GM12878 (cell line): ENCODE data around the gene MBNL1. TPM values are rescaled to one million over a fixed set of nuclear protein-coding genes. Genes with fewer than 3 reads are reported as not detected.

Experiments used
- ATAC-seq: fragments of 200-7000 bp; cut with Tn5 transposase; 3 replicates; pipeline ENCODE4 v1.9.1; 2020; ENCODE audit warnings: mild to moderate bottlenecking, moderate library complexity
- BruUV-seq: library from RNA; stranded (reverse); fragments of 400-500 nt; replicated peaks from 2 replicates; lab custom pipeline; 2021; lab: Mats Ljungman, UMichigan
- CTCF ChIA-PET: fragments of 300-600 bp; sonication (Branson Sonifier 250); formaldehyde crosslinking; extraction: SDS; loops from one replicate; lab custom pipeline; 2021; ENCODE audit warnings: inconsistent platforms; lab: Yijun Ruan, JAX
- POLR2A ChIA-PET: fragments of 350-600 bp; formaldehyde crosslinking; extraction: SDS; loops from one replicate; lab custom pipeline; 2021; ENCODE audit warnings: inconsistent platforms; lab: Charles Lee
- RAD21 ChIA-PET: fragments of 300-600 bp; sonication (Branson Sonifier 250); formaldehyde crosslinking; loops from one replicate; lab custom pipeline; 2023; ENCODE audit warnings: antibody characterized with exemption; ENCODE audit not compliant: unreplicated experiment; lab: Charles Lee
- SMC1A ChIA-PET: fragments of 300-600 bp; sonication (Branson Sonifier 250); formaldehyde crosslinking; loops from one replicate; lab custom pipeline; 2023; ENCODE audit not compliant: unreplicated experiment, uncharacterized antibody; lab: Charles Lee
- DNase-seq: peaks from one replicate; pipeline ENCODE4 v3.0.0-alpha.2; 2011; ENCODE audit warnings: low read depth, low spot score
- FAIRE-seq: peaks from 3 replicates; lab custom pipeline; 2011; peaks lifted over from hg19 to GRCh38; lab: Jason Lieb, UNC
- H2AFZ ChIP-seq: 2 replicates; pipeline ENCODE4 v1.6.0; 2011; ENCODE audit warnings: low read depth, low read length, control low read depth; ENCODE audit not compliant: control insufficient read depth
- H3K27ac ChIP-seq: 2 replicates; pipeline ENCODE4 v1.5.1; 2011; ENCODE audit warnings: control low read depth; ENCODE audit not compliant: control insufficient read depth, insufficient read depth
- H3K27me3 ChIP-seq, 2 experiments: replicated peaks in 1 of 2; 2 replicates each; pipeline versions ENCODE4 v1.6.0 to v1.6.1; 2011; ENCODE audit warnings: low read length in 1 of 2; ENCODE audit not compliant: control insufficient read depth in 2 of 2, insufficient read depth in 2 of 2
- H3K36me3 ChIP-seq, 2 experiments: 2 replicates each; pipeline ENCODE4 v1.5.1; 2011; ENCODE audit warnings: low read length in 1 of 2; ENCODE audit not compliant: control insufficient read depth in 2 of 2, insufficient read depth in 2 of 2
- H3K4me1 ChIP-seq: 2 replicates; pipeline ENCODE4 v1.6.1; 2011; ENCODE audit warnings: mild to moderate bottlenecking, low read length, moderate library complexity, mixed read lengths; ENCODE audit not compliant: control insufficient read depth, insufficient read depth
- H3K4me2 ChIP-seq: 2 replicates; pipeline ENCODE4 v1.6.0; 2011; ENCODE audit warnings: control low read depth; ENCODE audit not compliant: control insufficient read depth, insufficient read depth
- H3K4me3 ChIP-seq: fragments of 200-600 bp; sonication (generic); 2 replicates; pipeline ENCODE4 v1.5.1; 2016
- H3K79me2 ChIP-seq: 2 replicates; pipeline ENCODE4 v1.6.0; 2011; ENCODE audit warnings: low read length; ENCODE audit not compliant: control insufficient read depth, insufficient read depth
- H3K9ac ChIP-seq: 2 replicates; pipeline ENCODE4 v1.8.0; 2011; ENCODE audit warnings: low read length, control low read depth, mixed read lengths; ENCODE audit not compliant: control insufficient read depth, insufficient read depth
- H3K9me3 ChIP-seq: replicated peaks from 3 replicates; pipeline ENCODE4 v1.5.1; 2011; ENCODE audit warnings: mild to moderate bottlenecking, low read length; ENCODE audit not compliant: control insufficient read depth, insufficient read depth
- H4K20me1 ChIP-seq: 2 replicates; pipeline ENCODE4 v1.6.0; 2011; ENCODE audit not compliant: control insufficient read depth, insufficient read depth
- ATF2 ChIP-seq: IDR thresholded peaks from 2 replicates; pipeline ENCODE4 v1.6.1; 2012; ENCODE audit warnings: low read length, inconsistent platforms
- ATF7 ChIP-seq: fragments of 450-650 bp; IDR thresholded peaks from 2 replicates; pipeline ENCODE4 v1.6.1; 2016; ENCODE audit warnings: low read depth, mild to moderate bottlenecking
- BHLHE40 ChIP-seq, 2 experiments: fragments of 450-650 bp in 1 of 2; IDR thresholded peaks; 2 replicates each; pipeline ENCODE4 v1.6.1; 2011 to 2017; ENCODE audit warnings: low read depth in 2 of 2, borderline replicate concordance in 1 of 2, improper control_type of control experiment in 1 of 2, low read length in 1 of 2, mild to moderate bottlenecking in 1 of 2
- CBFB ChIP-seq: IDR thresholded peaks from 2 replicates; pipeline ENCODE4 v1.6.1; 2016; ENCODE audit warnings: antibody characterized with exemption, low read depth
- CUX1 ChIP-seq: IDR thresholded peaks from 2 replicates; pipeline ENCODE4 v1.6.1; 2012; ENCODE audit warnings: improper control_type of control experiment, low read depth, low read length; ENCODE audit not compliant: insufficient replicate concordance
- GABPA ChIP-seq: IDR thresholded peaks from 2 replicates; pipeline ENCODE4 v1.6.1; 2014; ENCODE audit warnings: antibody characterized with exemption, low read depth, mild to moderate bottlenecking, inconsistent platforms
- IRF4 ChIP-seq: IDR thresholded peaks from 2 replicates; pipeline ENCODE4 v1.6.1; 2011; ENCODE audit warnings: low read depth, low read length
- MEF2A ChIP-seq: IDR thresholded peaks from 2 replicates; pipeline ENCODE4 v1.6.1; 2011; ENCODE audit warnings: low read depth, mild to moderate bottlenecking, low read length, moderate library complexity; ENCODE audit not compliant: insufficient read depth
- MEF2B ChIP-seq: fragments of 450-650 bp; IDR thresholded peaks from 2 replicates; pipeline ENCODE4 v1.6.1; 2018; ENCODE audit warnings: mild to moderate bottlenecking, moderate library complexity; ENCODE audit not compliant: partially characterized antibody, poor library complexity, severe bottlenecking
- NFYB ChIP-seq: IDR thresholded peaks from 2 replicates; pipeline ENCODE4 v1.6.1; 2011; ENCODE audit warnings: low read depth, mild to moderate bottlenecking, low read length, improper control_type of control experiment, moderate library complexity; ENCODE audit not compliant: insufficient read depth
- PAX5 ChIP-seq: IDR thresholded peaks from 2 replicates; pipeline ENCODE4 v1.6.1; 2011; ENCODE audit warnings: low read depth, low read length, borderline replicate concordance
- PAX8 ChIP-seq: fragments of 450-650 bp; IDR thresholded peaks from 2 replicates; pipeline ENCODE4 v1.6.1; 2017; ENCODE audit warnings: mild to moderate bottlenecking, moderate library complexity
- PML ChIP-seq: IDR thresholded peaks from 2 replicates; pipeline ENCODE4 v1.6.1; 2012; ENCODE audit warnings: low read length, inconsistent platforms
- SIN3A ChIP-seq: IDR thresholded peaks from 2 replicates; pipeline ENCODE4 v1.6.1; 2012; ENCODE audit warnings: low read depth, low read length, improper control_type of control experiment
- STAT3 ChIP-seq: IDR thresholded peaks from 2 replicates; pipeline ENCODE4 v1.6.1; 2011; ENCODE audit warnings: low read depth, low read length, improper control_type of control experiment
- YY1 ChIP-seq: IDR thresholded peaks from 2 replicates; pipeline ENCODE4 v1.6.1; 2011; ENCODE audit warnings: low read depth, mild to moderate bottlenecking, low read length
- ZNF24 ChIP-seq: fragments of 450-650 bp; IDR thresholded peaks from 2 replicates; pipeline ENCODE4 v1.6.1; 2017; ENCODE audit warnings: antibody characterized with exemption, mild to moderate bottlenecking
- WGBS: methylation state at CpG from one replicate; pipeline ENCODE4 v1.1.6; 2016; ENCODE audit warnings: low lambda C conversion rate; ENCODE audit not compliant: insufficient replicate concordance, insufficient coverage; ENCODE audit errors: missing lambda C conversion rate; 5-methylcytosine and 5-hydroxymethylcytosine counted together
- in situ Hi-C: fragments of 300-500 bp; cut with MboI; formaldehyde crosslinking; loops from 9 replicates; pipeline ENCODE4 v1.14.3; 2018; ENCODE audit warnings: mixed read lengths
- intact Hi-C: fragments of 100-400 bp; cut with micrococcal nuclease; formaldehyde crosslinking; loops from one replicate; pipeline ENCODE4 v1.14.2; 2022; ENCODE audit not compliant: unreplicated experiment
- polyA plus RNA-seq, 11 experiments: library from polyadenylated mRNA; depleted of rRNA in 4 of 11; unstranded in 6 of 11; stranded (reverse) in 5 of 11; fragments of >200 nt; fragmentation: Nextera tagmentation in 4 of 11; fragmentation: Illumina TruSeq in 1 of 11; extraction: Ambion mirVana in 4 of 11; extraction: Trizol in 1 of 11; gene quantifications; 1 replicate in 1 of 11; 2 replicates in 10 of 11; pipeline versions ENCODE4 v1.2.1 to v1.2.3, GENCODE V29; 2011 to 2016; ENCODE audit warnings: inconsistent platforms in 2 of 11, missing spikeins in 2 of 11, low read depth in 1 of 11
- total RNA-seq, 4 experiments: library from RNA; depleted of rRNA in 3 of 4; stranded (reverse); fragments of >200 nt in 3 of 4; fragmentation: Illumina TruSeq in 1 of 4; extraction: Trizol in 1 of 4; gene quantifications; 2 replicates each; pipeline versions ENCODE4 v1.2.1 to v1.2.3, GENCODE V29; 2013 to 2021

MBNL1 gene
- total and polyA plus RNA-seq, 10 of the 15 experiments (the other 5 are each of a cell fraction or from before 2014, with no cell fraction given) = 59.6 to 337 (median 143) TPM

GRCh38 chr3:152474585-152474984 lies 205.9 kb downstream of the MBNL1 start:
- ChIA-PET SMC1A (interaction anchor here (0.7 to 10.3 kb wide), 10 partner anchors 8 to 290 kb away, joined by 3 to 165 read pairs (median 4); no protein-coding TSS in a partner anchor), CTCF (interaction anchor here (0.7 to 14.2 kb wide), 12 partner anchors 7 to 402 kb away, joined by 3 to 379 read pairs (median 4); no protein-coding TSS in a partner anchor), RAD21 (interaction anchor here (0.7 to 5.1 kb wide), 11 partner anchors 32 to 1320 kb away, joined by 3 to 84 read pairs (median 4); no protein-coding TSS in a partner anchor), POLR2A (no interaction called here)
- in situ Hi-C loops (loop anchor here (10.0 kb wide), 2 partner anchors 50 to 480 kb away; no protein-coding TSS in a partner anchor), intact Hi-C loops (loop anchor here (1.0 to 10.0 kb wide), 5 partner anchors 50 to 486 kb away; partner anchors contain the start of gene P2RY1)
- H4K20me1 ChIP-seq = no peaks in the 10 kb centered on the region
- WGBS = 68% methylated on average over 2 of the region's 2 CpGs
- peak; percentile 80 for ATAC-seq
- no peak overlapping the region for H3K27ac ChIP-seq
- TSS peak; percentile 30 for BruUV-seq
- no peaks in the 10 kb centered on the region for H3K36me3 ChIP-seq
- peaks cover under 1% of the 10 kb centered on the region; the same call in 1 of the 2 replicates for H3K4me1 ChIP-seq
- H3K79me2 ChIP-seq = no peaks in the 10 kb centered on the region
- no peaks in the 10 kb centered on the region for H3K27me3 ChIP-seq
- FAIRE-seq = peak; percentile 56
- H2AFZ ChIP-seq = no peak overlapping the region
- H3K4me2 ChIP-seq = no peak overlapping the region
- peaks cover 18% of the 10 kb centered on the region for H3K9me3 ChIP-seq
- no peak overlapping the region for H3K4me3 ChIP-seq
- DNase-seq = peak; percentile 60
- no peak overlapping the region for H3K9ac ChIP-seq
- TF ChIP-seq CUX1 (no peak), STAT3 (no peak), CBFB (no peak), NFYB (no peak), ZNF24 (0 out of 2 replicates have a peak, but pooled peaks have one; percentile 11), PML (no peak), YY1 (peak; percentile 43; the same call in 1 of the 2 replicates), IRF4 (0 out of 2 replicates have a peak, but pooled peaks have one; percentile 14), BHLHE40 (IDR thresholded peaks at IDR 0.05; ENCODE audit: borderline replicate concordance in 1 of 2, low read depth in 2 of 2, low read length in 1 of 2) (no peak), MEF2A (0 out of 2 replicates have a peak, but pooled peaks have one; percentile 7), PAX8 (no peak), GABPA (no peak), SIN3A (no peak), ATF7 (peak; percentile 79), ATF2 (0 out of 2 replicates have a peak, but pooled peaks have one; percentile 54), PAX5 (no peak), MEF2B (no peak)
